Hindlimb muscle (tissue), 1 donor: ENCODE results near the gene NPDC1. TPM values are rescaled to one million over a fixed set of nuclear protein-coding genes. Genes with fewer than 3 reads are reported as not detected.
"Not testable (repeated sequence)": the region's sequence is repeated elsewhere in the genome, so short reads cannot be mapped to it uniquely, and the experiment has no call there.

Experiments
- DNase-seq: peaks from one replicate; pipeline ENCODE4 v3.0.0-alpha.2; 2013
- polyA plus RNA-seq: library from polyadenylated mRNA; unstranded; fragments of 120-200 nt; gene quantifications from one replicate; pipeline ENCODE4 v1.2.1, GENCODE V29; 2013; ENCODE audit not compliant: insufficient read length

NPDC1 gene
- polyA plus RNA-seq, 1 donor = 44.1 TPM

DNA sequence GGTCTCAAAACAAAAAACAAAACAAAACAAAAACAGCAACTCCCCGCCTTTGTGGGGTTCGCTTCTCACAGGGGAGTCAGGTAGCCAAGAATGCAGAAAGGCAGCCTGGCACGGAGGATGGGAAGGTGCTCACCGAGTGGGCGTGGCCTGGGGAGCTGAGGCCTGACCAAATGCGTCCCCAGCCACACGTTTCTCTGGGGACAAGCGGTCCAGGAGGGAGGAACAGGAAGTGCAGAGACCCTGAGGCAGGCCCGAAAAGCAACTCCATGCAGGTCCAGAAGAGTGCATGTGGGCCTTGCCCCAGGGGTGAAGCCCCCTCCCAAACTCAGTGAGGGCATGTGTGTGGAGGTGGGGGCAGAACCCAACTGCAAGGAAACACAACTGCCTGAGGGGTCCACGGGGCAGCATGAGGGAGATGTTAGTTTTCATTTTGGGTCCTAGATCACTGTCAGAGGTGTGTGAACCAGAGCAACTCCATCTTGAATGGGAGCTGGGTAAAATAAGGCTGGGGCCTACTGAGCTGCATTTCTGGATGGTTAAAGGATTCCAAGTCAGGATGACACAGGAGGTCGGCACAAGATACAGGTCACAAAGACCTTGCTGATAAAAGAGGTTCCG is 28.8 kb upstream of the NPDC1 start:
- no peak for DNase-seq

DNA sequence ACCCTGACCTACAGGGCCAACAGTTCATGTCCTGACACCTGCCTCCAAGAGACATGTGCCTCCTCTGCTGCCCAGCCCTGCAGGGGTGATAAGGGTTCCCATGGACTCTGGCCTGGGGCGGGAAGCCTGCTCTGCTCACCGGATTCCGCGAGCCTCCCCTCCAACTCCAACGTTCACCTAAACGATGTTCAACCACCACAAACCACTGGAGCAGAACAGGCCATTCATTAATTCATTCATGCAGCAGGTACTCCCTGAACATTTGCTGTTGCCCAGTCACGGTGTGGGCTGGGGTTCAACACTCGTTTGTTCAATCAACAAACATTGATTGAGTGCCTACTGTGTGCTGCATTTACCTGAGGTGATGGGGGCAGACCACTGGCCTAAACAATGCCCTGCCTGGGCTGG is 28.0 kb upstream of the NPDC1 start:
- DNase-seq = no peak

DNA sequence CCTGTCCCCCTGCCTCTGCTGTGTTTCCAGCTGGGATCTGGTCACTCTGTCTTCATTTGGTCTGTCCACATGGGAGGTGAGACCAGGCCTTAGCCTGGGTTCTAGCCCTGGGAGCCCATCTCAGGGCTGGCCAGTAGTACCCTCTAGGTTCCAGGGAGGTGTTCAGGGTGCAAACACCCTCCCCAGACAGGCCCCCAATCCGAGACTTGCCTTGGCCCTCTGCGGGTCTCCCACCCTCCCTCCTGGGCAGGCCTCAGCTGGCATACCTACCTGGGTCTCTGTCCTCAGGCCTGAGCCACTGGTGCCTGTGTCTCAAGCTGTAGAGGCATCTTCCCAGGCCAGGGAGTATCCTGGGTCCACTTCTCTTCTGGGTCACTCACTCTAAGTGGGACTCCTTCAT is 25.3 kb upstream of the NPDC1 start:
- no peak for DNase-seq

DNA sequence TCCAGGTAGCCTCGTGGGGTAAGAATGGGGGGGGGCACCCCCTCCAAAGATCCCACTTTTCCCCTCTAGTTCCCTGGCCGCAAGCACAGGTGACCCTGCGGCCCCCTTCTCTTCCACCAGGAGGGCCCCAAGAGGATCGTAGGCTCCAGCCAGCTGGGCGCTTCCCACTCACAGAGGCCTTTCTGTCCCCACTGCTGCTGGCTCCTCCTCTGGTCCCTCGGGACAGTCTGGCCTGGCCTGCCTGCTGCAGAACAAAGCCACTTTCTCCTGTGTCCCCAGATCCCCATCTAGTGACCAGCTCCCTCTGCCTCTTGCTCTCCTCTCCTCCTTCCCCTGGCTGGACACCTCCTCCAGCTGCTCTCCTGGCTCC is 24.9 kb upstream of the NPDC1 start:
- no peak for DNase-seq

DNA sequence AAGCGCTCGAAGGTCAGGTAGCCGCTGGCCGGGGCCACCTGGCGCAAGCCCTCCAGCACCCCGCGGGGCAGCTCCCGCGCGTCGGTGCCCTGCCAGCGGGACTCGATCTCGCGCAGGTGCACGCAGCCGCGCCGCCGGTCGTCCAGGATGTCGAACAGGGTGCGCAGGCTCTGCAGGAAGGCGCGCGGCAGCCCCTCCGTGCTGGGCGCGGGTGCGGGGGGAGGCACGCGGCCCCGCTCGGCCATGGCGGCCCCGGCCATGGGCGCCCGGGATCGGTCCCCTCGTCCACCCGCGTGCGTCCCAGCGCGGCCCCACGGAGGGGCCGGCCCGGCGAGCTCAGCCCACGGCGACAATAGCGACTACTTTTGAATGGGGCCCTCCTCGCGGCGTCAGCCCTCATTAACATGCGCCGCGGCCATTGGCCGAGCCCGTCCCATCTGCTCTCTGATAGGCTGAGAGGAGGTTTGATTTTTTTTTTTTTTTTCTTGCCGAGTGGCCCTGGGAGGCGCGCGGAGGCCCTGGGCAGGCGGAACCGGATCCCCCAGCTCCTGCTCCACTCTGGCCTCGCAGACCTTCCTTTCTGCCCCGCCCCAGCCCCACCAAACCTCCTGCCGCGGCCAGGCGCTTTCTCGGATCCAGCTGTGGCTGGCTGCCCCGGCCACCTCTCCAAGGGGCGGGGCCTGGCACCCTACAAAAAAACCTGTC is 24.4 kb upstream of the NPDC1 start, which contains the start of gene SAPCD2:
Gene SAPCD2 (minus strand): TSS at position 357 of the 705 bp plus-strand sequence. CDS start 97 bp downstream, at position 260.
- DNase-seq = peak; percentile 83

DNA sequence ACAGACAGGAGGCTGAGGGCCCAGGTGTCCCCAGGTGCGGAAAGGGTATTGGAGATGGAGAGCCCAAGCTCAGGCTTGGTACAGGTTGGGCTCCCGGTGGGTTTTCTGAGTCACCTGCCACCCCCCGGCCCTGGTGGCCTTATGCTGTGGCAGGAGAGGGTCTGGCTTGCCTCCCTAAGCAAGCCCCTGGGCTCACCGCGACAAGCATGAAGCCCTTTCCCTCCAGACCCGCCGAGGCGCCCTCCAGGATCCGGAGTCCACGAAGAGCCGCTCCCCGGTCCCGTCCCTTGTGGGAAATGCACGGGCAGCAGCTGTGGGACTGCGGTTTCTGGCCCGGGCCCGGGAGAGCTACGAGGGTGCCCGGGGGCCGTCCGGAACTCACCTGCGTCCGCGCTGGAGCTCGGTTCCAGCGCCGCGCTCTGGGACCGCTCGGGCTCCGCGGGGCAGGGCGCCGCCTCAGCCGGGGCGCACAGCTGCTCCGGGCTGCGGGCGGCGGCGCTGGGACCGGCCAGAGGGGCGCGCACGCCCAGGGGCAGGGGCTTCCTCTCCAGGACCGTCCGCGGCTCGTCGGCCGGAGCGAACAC is 23.6 kb upstream of the NPDC1 start:
- DNase-seq = no peak

DNA sequence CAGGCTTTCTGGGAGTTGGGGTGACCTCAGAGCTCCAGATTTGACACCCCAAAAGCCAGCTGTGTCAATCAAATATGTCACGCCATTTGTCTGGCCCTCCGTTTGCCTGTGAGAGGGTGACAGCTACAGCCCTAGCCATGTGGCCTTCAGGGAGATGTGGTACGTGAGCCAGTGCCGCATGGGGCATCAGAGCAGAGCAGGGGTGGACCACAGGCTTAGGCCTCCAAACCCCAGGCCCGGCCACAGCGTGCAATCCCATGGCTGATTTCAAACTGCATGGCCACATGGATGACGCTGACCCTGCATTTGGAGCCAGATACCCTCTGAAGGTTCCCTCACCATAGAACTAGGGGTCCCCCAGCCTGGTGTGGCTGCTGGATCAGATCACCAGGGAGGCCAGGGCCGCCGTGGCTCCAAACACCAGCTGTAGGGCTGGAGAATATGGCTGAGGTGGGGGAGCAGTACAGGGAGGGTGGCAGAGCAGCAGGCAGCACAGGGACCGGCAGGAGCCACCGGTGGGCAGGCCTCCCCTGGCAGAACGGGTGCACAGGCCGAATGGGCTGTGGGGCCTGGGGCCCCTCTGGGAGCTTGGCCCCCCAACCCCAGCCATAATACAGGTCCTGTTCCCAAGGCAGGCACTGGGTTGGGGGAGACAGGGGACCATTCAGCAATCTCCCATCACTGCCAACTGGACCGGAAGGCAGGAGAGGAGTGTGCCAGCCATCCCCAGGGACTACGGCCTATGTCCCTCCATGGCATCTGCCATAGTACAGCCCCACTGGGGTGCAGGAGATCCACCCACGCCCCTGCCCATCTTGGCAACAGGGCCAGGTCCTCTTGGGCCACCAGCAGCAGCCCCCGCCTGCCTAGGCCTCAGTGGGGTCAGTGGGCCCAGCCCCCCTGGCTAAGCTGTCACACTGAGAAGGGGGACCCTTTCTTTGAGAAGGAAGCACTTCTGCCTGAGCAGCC is 22.8 kb upstream of the NPDC1 start:
- no peak for DNase-seq

DNA sequence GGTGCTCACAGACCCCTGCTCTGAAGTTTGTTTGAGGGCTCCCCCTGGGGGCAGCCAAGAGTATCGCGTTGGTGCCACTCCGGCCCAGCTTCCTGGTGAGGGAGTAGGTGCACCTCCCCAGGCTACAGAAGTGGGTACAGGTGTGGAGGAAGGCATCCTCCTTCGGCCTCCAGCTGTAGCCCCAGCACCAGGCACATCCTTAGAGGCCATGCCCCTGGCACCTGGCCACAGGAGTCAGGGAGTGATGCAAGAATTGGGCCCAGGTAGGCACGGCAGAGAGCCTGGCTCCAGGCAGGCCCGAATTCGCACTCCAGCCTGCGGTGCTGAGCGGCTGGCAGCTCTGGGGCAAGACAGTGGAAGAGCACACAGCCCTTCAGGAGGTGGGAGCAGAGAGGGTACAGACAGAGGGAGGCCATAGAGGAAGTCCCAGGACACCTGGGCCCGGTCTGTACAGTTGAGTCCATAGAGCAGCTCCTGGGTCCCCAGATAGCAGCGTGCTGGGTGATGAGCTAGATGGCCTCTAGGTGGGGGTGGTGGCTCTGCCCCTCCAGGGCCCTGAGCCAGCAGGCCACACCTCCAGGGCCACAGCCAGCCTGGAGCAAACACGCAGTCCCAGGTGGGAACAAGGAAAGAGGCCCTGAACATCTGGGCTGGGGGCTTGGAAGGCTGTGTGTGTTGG is 22.0 kb upstream of the NPDC1 start:
- peak; percentile 65 for DNase-seq

DNA sequence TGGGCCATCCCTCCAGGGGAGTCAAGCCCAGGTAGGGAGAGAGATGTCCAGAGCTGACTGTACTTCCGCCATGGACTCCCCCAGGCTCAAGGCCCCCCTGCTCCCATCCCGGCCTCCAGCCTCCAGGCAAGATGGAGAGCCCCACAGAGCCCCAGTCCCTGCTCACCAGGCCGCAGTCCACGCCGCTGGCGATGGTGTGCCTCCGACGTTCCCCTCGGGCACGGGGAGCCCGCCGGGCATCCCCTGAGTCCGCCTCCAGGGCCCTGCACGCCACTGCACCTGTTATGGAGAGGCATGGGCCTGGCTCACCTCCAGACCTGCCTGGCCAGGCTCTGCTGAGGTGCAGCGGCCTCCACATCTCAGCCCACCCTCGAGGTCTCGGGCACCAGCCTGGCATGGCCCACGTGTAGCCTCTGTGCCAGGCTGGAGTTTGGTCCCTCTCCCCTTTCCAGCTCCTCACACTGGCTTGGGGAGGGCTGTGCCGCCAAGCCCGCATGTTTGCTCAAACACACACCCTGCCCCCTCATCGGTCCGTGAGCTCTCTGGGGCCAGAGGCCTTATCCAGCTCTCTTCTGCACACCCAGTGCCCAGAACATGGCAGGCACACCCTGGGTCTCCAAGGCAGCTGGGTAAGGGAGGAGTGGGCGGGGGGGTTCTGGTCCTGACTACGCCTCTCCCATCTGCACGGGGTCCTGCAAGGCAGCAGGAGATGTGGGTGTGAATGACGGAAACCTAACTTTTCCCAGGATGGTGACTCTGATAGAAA is 20.3 kb upstream of the NPDC1 start:
- DNase-seq = no peak

DNA sequence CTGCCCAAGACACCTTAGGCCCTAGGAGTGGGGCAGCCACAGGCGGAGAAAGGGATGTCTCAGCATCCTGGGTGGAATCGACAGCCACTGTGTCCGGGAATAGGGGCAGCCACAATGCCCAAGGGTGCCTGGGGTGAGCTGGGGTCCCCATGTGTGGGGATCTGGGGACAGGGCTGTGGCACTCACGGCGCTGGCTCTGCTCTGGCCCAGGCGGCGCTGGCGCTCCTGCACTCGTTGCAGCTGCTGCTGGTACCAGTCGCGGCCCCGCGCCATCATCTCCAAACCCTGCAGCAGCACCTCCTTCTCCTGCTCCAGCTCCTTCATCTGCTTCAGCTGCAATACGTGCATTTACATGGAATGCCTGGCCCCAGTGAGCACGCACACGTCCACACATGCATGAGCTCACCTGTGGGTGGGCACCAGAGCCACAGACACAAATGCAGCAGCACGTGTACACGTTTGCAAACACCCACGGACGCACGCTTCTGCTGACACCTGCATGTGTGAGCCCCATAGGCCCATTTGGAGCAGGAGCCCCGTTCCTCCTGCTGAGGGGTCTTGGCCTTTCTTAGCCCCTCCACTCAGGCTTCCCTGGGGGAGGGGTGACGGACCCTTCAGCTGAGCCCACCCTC is 19.5 kb upstream of the NPDC1 start:
- DNase-seq = no peak

DNA sequence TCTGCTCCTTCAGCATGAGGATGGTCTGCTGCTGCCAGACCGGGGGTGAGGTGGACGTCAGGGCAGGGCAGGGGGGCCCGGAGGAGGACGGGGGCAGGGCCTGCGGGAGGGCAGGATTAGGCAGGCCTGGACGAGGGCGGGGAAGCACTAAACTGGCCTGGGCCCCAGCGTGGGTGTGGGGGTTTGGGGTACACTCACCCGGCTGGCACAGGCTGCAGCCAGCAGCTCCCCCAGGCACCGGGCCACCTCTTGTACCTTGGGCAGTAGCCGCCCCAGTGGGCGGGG is 18.8 kb upstream of the NPDC1 start:
- no peak for DNase-seq

DNA sequence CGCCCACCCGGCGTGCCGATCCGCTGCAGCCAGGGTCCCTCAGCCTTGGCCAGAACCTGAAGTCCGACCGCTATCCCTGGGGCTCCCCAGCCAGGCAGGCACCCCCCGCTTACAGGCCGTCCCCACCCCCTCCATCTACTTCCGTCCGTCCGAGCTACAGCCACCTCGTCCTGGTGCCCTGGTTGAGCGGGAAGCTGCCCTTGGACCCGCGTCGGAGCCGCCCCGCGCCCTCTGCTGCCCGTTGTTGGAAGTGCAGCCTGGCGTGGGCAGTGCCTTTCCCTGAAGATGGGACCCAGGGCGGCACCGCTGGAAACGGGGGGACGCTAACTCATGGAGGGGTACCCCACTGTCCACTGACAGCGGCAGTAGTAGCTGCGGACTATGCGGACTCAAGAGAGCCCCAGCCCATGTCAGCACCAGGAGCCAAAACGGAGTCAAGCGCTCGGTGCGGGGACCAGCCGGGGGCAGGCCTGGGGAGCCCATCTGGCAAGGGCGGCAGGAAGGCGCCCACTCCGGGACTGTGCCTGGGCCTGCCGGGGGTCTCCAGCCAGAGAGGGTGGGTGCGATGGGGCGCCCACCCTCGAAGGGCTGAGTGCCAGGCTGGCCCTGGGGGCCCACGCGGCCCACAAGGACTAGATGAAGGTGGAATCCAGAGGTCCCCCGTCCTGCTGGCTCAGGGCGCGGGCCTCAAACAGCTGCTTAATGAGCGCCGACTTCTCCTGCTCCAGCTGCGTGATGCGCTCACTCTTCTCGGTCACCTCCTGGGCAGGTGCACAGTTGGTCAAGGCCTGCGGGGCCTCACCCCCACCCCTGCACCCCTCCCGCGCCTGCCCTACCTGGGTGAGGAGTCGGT is 18.3 kb upstream of the NPDC1 start:
- peak; percentile 63 for DNase-seq

DNA sequence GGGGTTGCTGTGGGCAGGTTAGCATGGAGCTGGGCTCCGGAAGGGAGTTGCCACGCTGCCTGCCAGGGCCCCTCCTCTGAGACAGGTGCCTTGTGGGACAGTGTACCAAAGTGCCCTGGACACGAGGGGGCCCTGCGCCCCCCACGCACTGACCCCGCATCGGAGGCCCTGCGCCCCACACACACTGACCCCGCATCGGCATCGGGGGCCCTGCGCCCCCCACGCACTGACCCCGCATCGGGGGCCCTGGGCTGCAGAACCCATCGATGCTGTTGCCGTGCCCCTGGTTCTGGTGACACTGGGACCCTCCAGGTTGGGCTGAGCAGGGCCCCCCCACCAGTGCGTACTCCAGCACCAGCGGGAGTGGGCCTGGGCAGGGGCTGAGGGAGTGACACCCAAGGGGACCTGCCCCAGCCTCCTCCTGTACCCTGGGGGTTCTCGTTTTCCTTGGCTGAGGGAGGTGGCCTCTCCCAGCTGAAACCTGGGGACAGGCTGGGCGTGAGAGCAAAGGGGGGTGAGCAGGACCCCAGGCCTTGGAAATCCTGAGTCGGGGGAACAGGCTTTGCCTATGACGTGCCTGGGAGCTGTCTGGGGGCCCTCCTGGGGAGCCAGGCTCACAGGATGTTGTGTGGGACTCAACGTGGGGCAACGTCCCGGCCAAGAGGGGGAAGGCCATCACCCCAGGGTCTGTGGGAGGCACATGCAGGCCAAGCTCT is 17.5 kb upstream of the NPDC1 start:
- DNase-seq = no peak

DNA sequence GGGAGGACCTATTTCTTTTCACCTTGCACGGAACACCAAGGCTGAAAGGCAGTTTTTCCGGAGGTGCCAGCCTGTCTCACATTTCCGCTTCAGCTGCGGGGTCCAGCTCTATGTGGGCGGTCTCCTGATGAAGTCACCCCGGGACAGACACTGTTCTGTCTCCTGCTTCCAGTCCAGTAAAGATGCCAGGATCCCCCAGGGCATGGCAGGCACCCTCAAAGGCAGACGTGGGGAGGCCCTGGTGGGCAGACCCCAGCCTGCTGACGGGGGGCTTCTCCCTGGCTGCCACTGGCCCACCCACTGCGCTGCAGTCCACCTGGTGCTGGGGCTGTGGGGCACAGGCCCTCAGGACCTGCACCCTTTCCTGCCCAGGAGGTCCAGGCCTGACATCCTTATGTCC is 16.8 kb upstream of the NPDC1 start:
- DNase-seq = not testable (repeated sequence)

DNA sequence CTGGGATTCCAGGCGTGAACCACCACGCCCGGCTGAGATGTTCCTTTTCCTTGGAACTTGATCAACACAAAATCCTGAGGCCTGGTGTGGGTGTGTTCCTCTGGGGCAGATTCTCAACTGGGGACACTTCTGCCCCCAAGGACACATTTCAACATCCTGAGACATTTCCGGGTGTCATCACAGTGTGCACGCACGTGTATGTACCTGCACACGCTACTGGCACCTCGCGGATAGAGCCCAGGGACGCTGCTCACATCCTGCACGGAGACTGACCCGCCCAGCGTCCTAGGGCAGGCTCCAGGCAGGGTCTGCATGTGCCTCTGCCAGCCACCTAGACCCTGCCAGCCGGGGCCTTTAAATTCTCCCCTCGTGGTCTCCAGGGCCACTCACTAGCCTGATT is 16.4 kb upstream of the NPDC1 start:
- no peak for DNase-seq

DNA sequence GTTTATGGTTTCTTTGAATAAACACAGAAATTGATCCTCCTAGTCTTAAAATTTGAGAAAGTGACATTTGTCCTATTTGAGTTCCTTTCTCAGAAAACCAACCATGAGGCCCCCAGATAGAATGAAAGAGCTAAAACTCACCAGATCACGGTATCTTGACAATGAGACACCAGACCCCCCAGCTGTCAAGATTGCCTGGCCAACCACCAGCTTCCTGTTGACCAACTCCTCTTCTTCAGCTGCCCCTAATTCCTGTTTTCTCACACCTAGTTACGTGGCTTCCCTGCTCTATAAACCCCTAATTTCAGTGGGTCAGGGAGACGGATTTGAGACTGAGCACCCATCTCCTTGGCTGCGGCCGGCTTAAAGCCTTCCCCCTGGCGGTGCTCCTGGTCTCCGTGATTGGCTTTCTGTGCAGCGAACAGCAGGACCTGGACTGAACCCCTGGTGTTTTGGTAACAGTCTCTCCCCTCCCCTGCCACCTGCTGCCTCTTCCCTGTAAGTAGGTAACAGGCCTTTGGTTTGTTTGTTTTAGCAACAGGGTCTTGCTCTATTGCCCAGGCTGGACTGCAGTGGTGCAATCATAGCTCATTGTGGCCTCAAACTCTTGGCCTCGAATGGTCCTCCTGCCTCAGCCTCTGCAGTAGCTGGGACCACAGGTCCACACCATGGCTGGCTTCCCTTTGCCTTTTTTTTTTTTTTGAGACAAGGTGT is 12.7 kb upstream of the NPDC1 start:
- no peak for DNase-seq

DNA sequence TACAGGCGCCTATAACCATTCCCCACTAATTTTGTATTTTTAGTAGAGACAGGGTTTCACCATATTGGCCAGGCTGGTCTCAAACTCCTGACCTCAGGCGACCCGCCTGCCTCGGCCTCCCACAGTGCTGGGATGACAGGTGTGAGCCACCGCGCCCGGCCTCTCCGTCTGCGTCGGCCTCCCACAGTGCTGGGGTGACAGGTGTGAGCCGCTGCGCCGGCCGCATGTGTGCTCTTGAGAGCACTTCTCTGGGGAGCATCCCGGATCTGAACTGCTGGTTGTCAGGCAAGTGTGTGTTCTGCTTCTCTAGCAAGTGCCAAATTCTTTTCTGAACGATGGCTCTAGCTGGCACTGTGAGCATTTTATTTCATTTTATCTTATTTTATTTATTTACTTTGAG is 11.6 kb upstream of the NPDC1 start:
- no peak for DNase-seq

DNA sequence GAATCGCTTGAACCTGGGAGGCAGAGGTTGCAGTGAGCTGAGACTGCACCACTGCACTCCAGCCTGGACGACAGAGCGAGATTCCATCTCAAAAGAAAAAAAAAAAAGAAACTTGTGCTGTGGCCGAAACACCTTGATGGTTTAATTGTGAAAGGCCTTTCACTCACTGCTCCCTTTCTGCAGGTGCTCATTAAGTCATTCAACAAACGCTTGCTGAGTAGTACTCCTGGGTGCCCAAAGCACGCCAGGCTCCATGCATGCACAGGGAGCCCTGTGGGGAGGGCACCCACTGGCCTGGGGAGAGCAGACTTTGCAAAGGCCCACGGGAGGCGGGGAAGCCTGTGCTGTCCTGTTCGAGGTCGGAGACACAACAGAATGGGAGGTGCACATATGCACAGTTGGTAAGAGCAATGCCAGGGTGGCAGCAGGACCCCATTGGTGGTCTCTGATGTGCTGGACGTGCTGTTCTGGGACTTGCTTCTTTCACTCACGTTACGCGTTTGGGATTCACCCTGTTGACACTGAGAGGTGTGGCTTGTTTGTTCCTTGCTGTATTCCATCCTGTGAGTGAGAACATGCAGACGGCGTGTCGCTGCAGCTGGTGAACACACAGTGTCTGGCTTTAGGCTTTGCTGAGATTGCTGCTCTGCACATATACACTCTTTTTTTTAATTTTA is 10.9 kb upstream of the NPDC1 start:
- DNase-seq = no peak
